Measurements from ENCODE around the gene MTR. TPM values are rescaled to one million over a fixed set of nuclear protein-coding genes. Genes with fewer than 3 reads are reported as not detected.
A peak's percentile ranks its signal among the peaks of the same experiment; 100 is the strongest.
"Not testable (repeated sequence)": the region's sequence is repeated elsewhere in the genome, so short reads cannot be mapped to it uniquely, and the experiment has no call there.

MTR gene
- total RNA-seq, 2 donors from 2014 or later = 45.8 to 52.0 TPM

GRCh38 chr1:236848274-236848923, 53.3 kb downstream of the MTR start:
- Mint-ChIP-seq H3K27me3 (no peaks in the 10 kb centered on the region), H3K27ac (peak overlapping the region; percentile 87), H3K4me3 (no peak overlapping the region), H3K4me1 (peaks cover 7% of the 10 kb centered on the region), H3K36me3 (ENCODE audit: low read depth) (peaks cover 12% of the 10 kb centered on the region)
- DNase-seq = no peak
- no peak for ATAC-seq
- H3K9me3 ChIP-seq (ENCODE audit: control insufficient read depth, low read length, poor library complexity, severe bottlenecking) = no peaks in the 10 kb centered on the region

- ATAC-seq (no peak), DNase-seq (no peak)
- H3K4me1 Mint-ChIP-seq = peaks cover 7% of the 10 kb centered on the region
- H3K9me3 ChIP-seq (ENCODE audit: control insufficient read depth, low read length, poor library complexity, severe bottlenecking) = no peaks in the 10 kb centered on the region
- H3K27me3 Mint-ChIP-seq = no peaks in the 10 kb centered on the region
- H3K4me3 Mint-ChIP-seq = no peak overlapping the region
- H3K36me3 Mint-ChIP-seq (ENCODE audit: low read depth) = peaks cover 15% of the 10 kb centered on the region
- peak overlapping the region; percentile 87 for H3K27ac Mint-ChIP-seq
These were observed 55.2 kb downstream of the MTR start for GRCh38 chr1:236850077-236850979.

GRCh38 chr1:236851871-236852270, 56.8 kb downstream of the MTR start:
- ATAC-seq (no peak), DNase-seq (no peak)
- H3K27me3 Mint-ChIP-seq = no peaks in the 10 kb centered on the region
- peak overlapping the region; percentile 15 for H3K4me3 Mint-ChIP-seq
- H3K4me1 Mint-ChIP-seq = peaks cover 7% of the 10 kb centered on the region
- H3K36me3 Mint-ChIP-seq (ENCODE audit: low read depth) = peaks cover 14% of the 10 kb centered on the region
- H3K9me3 ChIP-seq (ENCODE audit: control insufficient read depth, low read length, poor library complexity, severe bottlenecking) = no peaks in the 10 kb centered on the region
- H3K27ac Mint-ChIP-seq = no peak overlapping the region

GRCh38 chr1:236853921-236854604, 59.0 kb downstream of the MTR start:
- peaks cover 22% of the 10 kb centered on the region for H3K36me3 Mint-ChIP-seq (ENCODE audit: low read depth)
- peaks cover 4% of the 10 kb centered on the region for H3K4me1 Mint-ChIP-seq
- no peaks in the 10 kb centered on the region for H3K9me3 ChIP-seq (ENCODE audit: control insufficient read depth, low read length, poor library complexity, severe bottlenecking)
- H3K4me3 Mint-ChIP-seq = no peak overlapping the region
- H3K27me3 Mint-ChIP-seq = no peaks in the 10 kb centered on the region
- ATAC-seq = no peak
- DNase-seq = no peak
- no peak overlapping the region for H3K27ac Mint-ChIP-seq

GRCh38 chr1:236854605-236854983, 59.5 kb downstream of the MTR start:
- Mint-ChIP-seq H3K27ac (no peak overlapping the region), H3K4me3 (no peak overlapping the region), H3K27me3 (no peaks in the 10 kb centered on the region), H3K4me1 (no peaks in the 10 kb centered on the region), H3K36me3 (ENCODE audit: low read depth) (peaks cover 23% of the 10 kb centered on the region)
- H3K9me3 ChIP-seq (ENCODE audit: control insufficient read depth, low read length, poor library complexity, severe bottlenecking) = no peaks in the 10 kb centered on the region
- DNase-seq = no peak
- no peak for ATAC-seq

GRCh38 chr1:236856649-236857048, 61.6 kb downstream of the MTR start:
- not testable (repeated sequence) for ATAC-seq; H3K9me3 ChIP-seq (ENCODE audit: control insufficient read depth, low read length, poor library complexity, severe bottlenecking); H3K4me1 Mint-ChIP-seq; H3K4me3 Mint-ChIP-seq; H3K27ac Mint-ChIP-seq; DNase-seq; H3K27me3 Mint-ChIP-seq
- peaks cover 20% of the 10 kb centered on the region for H3K36me3 Mint-ChIP-seq (ENCODE audit: low read depth)

GRCh38 chr1:236858165-236858564, 63.1 kb downstream of the MTR start:
- ATAC-seq (no peak), DNase-seq (no peak)
- no peaks in the 10 kb centered on the region for H3K27me3 Mint-ChIP-seq
- peaks cover under 1% of the 10 kb centered on the region for H3K4me1 Mint-ChIP-seq
- H3K4me3 Mint-ChIP-seq = no peak overlapping the region
- H3K9me3 ChIP-seq (ENCODE audit: control insufficient read depth, low read length, poor library complexity, severe bottlenecking) = no peaks in the 10 kb centered on the region
- H3K27ac Mint-ChIP-seq = peak overlapping the region; percentile 22
- H3K36me3 Mint-ChIP-seq (ENCODE audit: low read depth) = peaks cover 20% of the 10 kb centered on the region

GRCh38 chr1:236860101-236860500, 65.0 kb downstream of the MTR start:
- no peak for ATAC-seq
- peaks cover 18% of the 10 kb centered on the region for H3K36me3 Mint-ChIP-seq (ENCODE audit: low read depth)
- no peak overlapping the region for H3K27ac Mint-ChIP-seq
- no peak overlapping the region for H3K4me3 Mint-ChIP-seq
- peaks cover 2% of the 10 kb centered on the region for H3K4me1 Mint-ChIP-seq
- no peaks in the 10 kb centered on the region for H3K27me3 Mint-ChIP-seq
- no peaks in the 10 kb centered on the region for H3K9me3 ChIP-seq (ENCODE audit: control insufficient read depth, low read length, poor library complexity, severe bottlenecking)
- DNase-seq = no peak

- Mint-ChIP-seq H3K27ac (no peak overlapping the region), H3K36me3 (ENCODE audit: low read depth) (peaks cover 21% of the 10 kb centered on the region), H3K4me3 (no peak overlapping the region), H3K27me3 (no peaks in the 10 kb centered on the region), H3K4me1 (peaks cover 5% of the 10 kb centered on the region)
- H3K9me3 ChIP-seq (ENCODE audit: control insufficient read depth, low read length, poor library complexity, severe bottlenecking) = no peaks in the 10 kb centered on the region
- ATAC-seq (no peak), DNase-seq (no peak)
These were observed 65.6 kb downstream of the MTR start for GRCh38 chr1:236860674-236861073.

GRCh38 chr1:236861560-236862218, 66.6 kb downstream of the MTR start:
- no peak overlapping the region for H3K4me3 Mint-ChIP-seq
- peak overlapping the region; percentile 6 for H3K27ac Mint-ChIP-seq
- H3K27me3 Mint-ChIP-seq = no peaks in the 10 kb centered on the region
- peaks cover 5% of the 10 kb centered on the region for H3K4me1 Mint-ChIP-seq
- DNase-seq (no peak), ATAC-seq (no peak)
- no peaks in the 10 kb centered on the region for H3K9me3 ChIP-seq (ENCODE audit: control insufficient read depth, low read length, poor library complexity, severe bottlenecking)
- H3K36me3 Mint-ChIP-seq (ENCODE audit: low read depth) = peaks cover 22% of the 10 kb centered on the region

- peaks cover 5% of the 10 kb centered on the region for H3K4me1 Mint-ChIP-seq
- DNase-seq (no peak), ATAC-seq (no peak)
- no peak overlapping the region for H3K27ac Mint-ChIP-seq
- H3K4me3 Mint-ChIP-seq = no peak overlapping the region
- H3K27me3 Mint-ChIP-seq = no peaks in the 10 kb centered on the region
- H3K36me3 Mint-ChIP-seq (ENCODE audit: low read depth) = peaks cover 21% of the 10 kb centered on the region
- H3K9me3 ChIP-seq (ENCODE audit: control insufficient read depth, low read length, poor library complexity, severe bottlenecking) = no peaks in the 10 kb centered on the region
These were observed 67.1 kb downstream of the MTR start for GRCh38 chr1:236862219-236862591.

- Mint-ChIP-seq H3K27ac (no peak overlapping the region), H3K27me3 (no peaks in the 10 kb centered on the region), H3K36me3 (ENCODE audit: low read depth) (peaks cover 23% of the 10 kb centered on the region), H3K4me3 (no peak overlapping the region), H3K4me1 (peaks cover 5% of the 10 kb centered on the region)
- DNase-seq (no peak), ATAC-seq (no peak)
- H3K9me3 ChIP-seq (ENCODE audit: control insufficient read depth, low read length, poor library complexity, severe bottlenecking) = no peaks in the 10 kb centered on the region
These were observed 67.6 kb downstream of the MTR start for GRCh38 chr1:236862615-236863211.

GRCh38 chr1:236864211-236864610, 69.1 kb downstream of the MTR start:
- H3K9me3 ChIP-seq (ENCODE audit: control insufficient read depth, low read length, poor library complexity, severe bottlenecking) = no peaks in the 10 kb centered on the region
- DNase-seq (no peak), ATAC-seq (no peak)
- Mint-ChIP-seq H3K27ac (no peak overlapping the region), H3K36me3 (ENCODE audit: low read depth) (peaks cover 16% of the 10 kb centered on the region), H3K27me3 (no peaks in the 10 kb centered on the region), H3K4me3 (no peak overlapping the region), H3K4me1 (peaks cover 5% of the 10 kb centered on the region)
